PC-9 (cell line): ENCODE measurements around the gene NPW.

Experiments
- CTCF ChIP-seq: fragments of 200-600 bp; sonication (generic); conservative IDR thresholded peaks from 2 replicates; pipeline ENCODE4 v1.6.1; 2017; ENCODE audit warnings: mixed run types, antibody characterized with exemption, mild to moderate bottlenecking, moderate library complexity
- EZH2 ChIP-seq: fragments of 200-600 bp; sonication (generic); IDR thresholded peaks from 2 replicates; pipeline ENCODE4 v1.8.0; 2017; ENCODE audit warnings: antibody characterized with exemption, low read depth

GRCh38 chr16:1984347-1985225 lies 35.0 kb upstream of the NPW start:
- no peak for TF ChIP-seq CTCF
- no peak for TF ChIP-seq EZH2
